HepG2 (cell line): ENCODE measurements around the gene CEP250. TPM values are rescaled to one million over a fixed set of nuclear protein-coding genes. Genes with fewer than 3 reads are reported as not detected.

Source experiments
- ATF7-NPFF ChIP-seq: sonication (generic); formaldehyde crosslinking; IDR thresholded peaks from 2 replicates; pipeline ENCODE4 v1.8.1; 2023; ENCODE audit warnings: mild to moderate bottlenecking, low read depth, missing genetic modification reagents, moderate library complexity
- ATM ChIP-seq: fragments of 450-650 bp; IDR thresholded peaks from 2 replicates; pipeline ENCODE4 v1.7.1; 2017; ENCODE audit warnings: mild to moderate bottlenecking, borderline replicate concordance
- CAMTA2 ChIP-seq: sonication (generic); formaldehyde crosslinking; IDR thresholded peaks from 2 replicates; pipeline ENCODE4 v1.4.0; 2020; ENCODE audit warnings: mild to moderate bottlenecking, missing genetic modification reagents, borderline replicate concordance
- CEBPG ChIP-seq: IDR thresholded peaks from 2 replicates; pipeline ENCODE4 v1.6.1; 2016
- GLI4 ChIP-seq: sonication (generic); formaldehyde crosslinking; IDR thresholded peaks from 2 replicates; pipeline ENCODE4 v1.5.1; 2020; ENCODE audit warnings: missing genetic modification reagents, mild to moderate bottlenecking, moderate library complexity, borderline replicate concordance
- RAD21 ChIP-seq: fragments of 450-650 bp; formaldehyde crosslinking; IDR thresholded peaks from 2 replicates; pipeline ENCODE4 v1.5.0; 2020; ENCODE audit warnings: mild to moderate bottlenecking
- RCOR2 ChIP-seq: IDR thresholded peaks from 2 replicates; pipeline ENCODE4 v1.6.1; 2016; ENCODE audit warnings: missing biosample characterization, missing genetic modification reagents
- REPIN1 ChIP-seq: sonication (generic); formaldehyde crosslinking; IDR thresholded peaks from 2 replicates; pipeline ENCODE4 v1.8.0; 2022; ENCODE audit warnings: missing genetic modification reagents, low read depth, mild to moderate bottlenecking, borderline replicate concordance
- SMARCC2 ChIP-seq: fragments of 450-650 bp; IDR thresholded peaks from 2 replicates; pipeline ENCODE4 v1.6.1; 2017; ENCODE audit warnings: antibody characterized with exemption, mild to moderate bottlenecking
- SP2 ChIP-seq: sonication (generic); formaldehyde crosslinking; IDR thresholded peaks from 2 replicates; pipeline ENCODE4 v1.5.1; 2020; ENCODE audit warnings: mild to moderate bottlenecking, missing genetic modification reagents
- SRSF1 ChIP-seq: fragments of 200-400 bp; formaldehyde crosslinking; optimal IDR thresholded peaks from 2 replicates; pipeline ENCODE3; 2017; ENCODE audit warnings: mild to moderate bottlenecking, low read depth, low read length, moderate library complexity
- SRY ChIP-seq: sonication (generic); formaldehyde crosslinking; IDR thresholded peaks from 2 replicates; pipeline ENCODE4 v1.8.0; 2022; ENCODE audit warnings: mild to moderate bottlenecking, missing genetic modification reagents
- ZNF441 ChIP-seq: sonication (generic); formaldehyde crosslinking; IDR thresholded peaks from 2 replicates; pipeline ENCODE4 v1.7.0; 2021; ENCODE audit warnings: missing genetic modification reagents, borderline replicate concordance
- ZNF567 ChIP-seq: sonication (generic); formaldehyde crosslinking; IDR thresholded peaks from 2 replicates; pipeline ENCODE4 v1.8.1; 2023; ENCODE audit warnings: mild to moderate bottlenecking, missing genetic modification reagents, borderline replicate concordance
- ZNF772 ChIP-seq: sonication (generic); formaldehyde crosslinking; IDR thresholded peaks from 2 replicates; pipeline ENCODE4 v1.5.0; 2020; ENCODE audit warnings: mild to moderate bottlenecking, missing genetic modification reagents
- polyA plus RNA-seq, 8 experiments: library from polyadenylated mRNA; depleted of rRNA in 3 of 8; stranded (reverse) in 7 of 8; unstranded in 1 of 8; fragments of >200 nt; fragmentation: Illumina TruSeq in 4 of 8; extraction: Trizol in 4 of 8; gene quantifications; 2 replicates each; pipeline versions ENCODE4 v1.2.1 to v1.2.3, GENCODE V29; 2011 to 2016; ENCODE audit warnings: low read depth in 4 of 8, missing spikeins in 1 of 8, mixed read lengths in 1 of 8; ENCODE audit not compliant: insufficient read depth in 1 of 8
- total RNA-seq, 5 experiments: library from RNA; depleted of rRNA; stranded (reverse); fragments of >200 nt; fragmentation: Illumina TruSeq; extraction: Trizol; gene quantifications; 2 replicates each; pipeline ENCODE4 v1.2.3, GENCODE V29; 2016; ENCODE audit warnings: low read depth in 1 of 5
- TF ChIP-seq, protein P1 (sequence below): sonication (generic); formaldehyde crosslinking; IDR thresholded peaks from 2 replicates; pipeline ENCODE4 v1.9.0; 2021; ENCODE audit warnings: mild to moderate bottlenecking, missing genetic modification reagents
- TF ChIP-seq, protein P2 (sequence below): sonication (generic); formaldehyde crosslinking; IDR thresholded peaks from 2 replicates; pipeline ENCODE4 v1.4.0; 2020; ENCODE audit warnings: mild to moderate bottlenecking, missing genetic modification reagents
- TF ChIP-seq, protein P3 (sequence below): sonication (generic); formaldehyde crosslinking; IDR thresholded peaks from 2 replicates; pipeline ENCODE4 v1.4.0; 2020; ENCODE audit warnings: missing genetic modification reagents
- TF ChIP-seq, protein P4 (sequence below), 2 experiments: sonication (generic) in 1 of 2; formaldehyde crosslinking in 1 of 2; IDR thresholded peaks; 2 replicates each; pipeline versions ENCODE4 v1.4.0 to v1.6.1; 2018 to 2020; ENCODE audit warnings: missing genetic modification reagents in 2 of 2, borderline replicate concordance in 1 of 2, low read depth in 1 of 2, mild to moderate bottlenecking in 1 of 2, missing biosample characterization in 1 of 2

The CEP250 gene
- total and polyA plus RNA-seq, 2 of the 13 experiments (the other 11 are each of a cell fraction or from before 2014, with no cell fraction given) = 28.8 to 55.3 TPM

DNA sequence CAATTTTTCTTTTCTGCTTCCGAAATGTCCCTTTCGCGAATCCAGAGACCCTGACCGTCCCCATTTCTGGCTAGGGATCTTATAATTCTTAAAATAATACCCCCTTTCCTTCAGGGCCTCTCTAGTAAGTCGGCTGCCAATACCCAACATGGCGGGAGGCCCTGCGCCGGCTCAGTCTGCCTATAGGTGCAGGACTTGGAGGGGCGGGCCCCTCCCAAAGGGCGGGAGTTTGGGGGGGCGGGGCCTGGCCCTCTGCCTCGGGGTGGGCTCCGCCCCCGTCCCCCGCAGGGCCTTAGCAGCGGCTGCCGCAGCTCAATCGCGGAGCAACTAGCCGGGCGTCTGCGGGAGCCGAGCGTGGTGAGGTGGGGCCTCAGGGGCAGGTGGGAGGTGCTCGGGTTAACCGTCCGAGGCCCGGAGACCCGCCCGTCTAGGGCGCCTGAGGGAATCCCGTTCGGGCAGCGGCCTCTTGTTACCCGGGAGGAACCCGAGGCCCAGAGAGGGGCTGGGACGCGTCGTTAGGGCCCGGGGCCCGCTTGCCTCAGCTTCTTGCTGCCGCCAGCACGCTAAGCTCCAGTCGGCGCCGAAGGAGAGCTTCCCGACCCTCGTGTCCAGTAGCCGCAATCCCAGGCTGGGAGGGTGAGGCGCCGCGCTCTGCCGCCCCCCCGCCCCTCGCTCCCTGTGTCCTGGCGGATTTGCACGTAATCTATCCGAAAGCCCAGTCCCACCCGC, at the start of gene CEP250 (continued):
- TF ChIP-seq, protein P1, sequence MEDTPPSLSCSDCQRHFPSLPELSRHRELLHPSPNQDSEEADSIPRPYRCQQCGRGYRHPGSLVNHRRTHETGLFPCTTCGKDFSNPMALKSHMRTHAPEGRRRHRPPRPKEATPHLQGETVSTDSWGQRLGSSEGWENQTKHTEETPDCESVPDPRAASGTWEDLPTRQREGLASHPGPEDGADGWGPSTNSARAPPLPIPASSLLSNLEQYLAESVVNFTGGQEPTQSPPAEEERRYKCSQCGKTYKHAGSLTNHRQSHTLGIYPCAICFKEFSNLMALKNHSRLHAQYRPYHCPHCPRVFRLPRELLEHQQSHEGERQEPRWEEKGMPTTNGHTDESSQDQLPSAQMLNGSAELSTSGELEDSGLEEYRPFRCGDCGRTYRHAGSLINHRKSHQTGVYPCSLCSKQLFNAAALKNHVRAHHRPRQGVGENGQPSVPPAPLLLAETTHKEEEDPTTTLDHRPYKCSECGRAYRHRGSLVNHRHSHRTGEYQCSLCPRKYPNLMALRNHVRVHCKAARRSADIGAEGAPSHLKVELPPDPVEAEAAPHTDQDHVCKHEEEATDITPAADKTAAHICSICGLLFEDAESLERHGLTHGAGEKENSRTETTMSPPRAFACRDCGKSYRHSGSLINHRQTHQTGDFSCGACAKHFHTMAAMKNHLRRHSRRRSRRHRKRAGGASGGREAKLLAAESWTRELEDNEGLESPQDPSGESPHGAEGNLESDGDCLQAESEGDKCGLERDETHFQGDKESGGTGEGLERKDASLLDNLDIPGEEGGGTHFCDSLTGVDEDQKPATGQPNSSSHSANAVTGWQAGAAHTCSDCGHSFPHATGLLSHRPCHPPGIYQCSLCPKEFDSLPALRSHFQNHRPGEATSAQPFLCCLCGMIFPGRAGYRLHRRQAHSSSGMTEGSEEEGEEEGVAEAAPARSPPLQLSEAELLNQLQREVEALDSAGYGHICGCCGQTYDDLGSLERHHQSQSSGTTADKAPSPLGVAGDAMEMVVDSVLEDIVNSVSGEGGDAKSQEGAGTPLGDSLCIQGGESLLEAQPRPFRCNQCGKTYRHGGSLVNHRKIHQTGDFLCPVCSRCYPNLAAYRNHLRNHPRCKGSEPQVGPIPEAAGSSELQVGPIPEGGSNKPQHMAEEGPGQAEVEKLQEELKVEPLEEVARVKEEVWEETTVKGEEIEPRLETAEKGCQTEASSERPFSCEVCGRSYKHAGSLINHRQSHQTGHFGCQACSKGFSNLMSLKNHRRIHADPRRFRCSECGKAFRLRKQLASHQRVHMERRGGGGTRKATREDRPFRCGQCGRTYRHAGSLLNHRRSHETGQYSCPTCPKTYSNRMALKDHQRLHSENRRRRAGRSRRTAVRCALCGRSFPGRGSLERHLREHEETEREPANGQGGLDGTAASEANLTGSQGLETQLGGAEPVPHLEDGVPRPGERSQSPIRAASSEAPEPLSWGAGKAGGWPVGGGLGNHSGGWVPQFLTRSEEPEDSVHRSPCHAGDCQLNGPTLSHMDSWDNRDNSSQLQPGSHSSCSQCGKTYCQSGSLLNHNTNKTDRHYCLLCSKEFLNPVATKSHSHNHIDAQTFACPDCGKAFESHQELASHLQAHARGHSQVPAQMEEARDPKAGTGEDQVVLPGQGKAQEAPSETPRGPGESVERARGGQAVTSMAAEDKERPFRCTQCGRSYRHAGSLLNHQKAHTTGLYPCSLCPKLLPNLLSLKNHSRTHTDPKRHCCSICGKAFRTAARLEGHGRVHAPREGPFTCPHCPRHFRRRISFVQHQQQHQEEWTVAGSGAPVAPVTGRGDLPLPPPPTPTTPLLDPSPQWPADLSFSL (CRISPR knock-in tag) = no peak
- TF ChIP-seq ATM (no peak), GLI4 (CRISPR knock-in tag) (peak; percentile 90), ZNF441 (peak; percentile 83), SP2 (CRISPR knock-in tag) (peak; percentile 60; the same call in 1 of the 2 replicates), CAMTA2 (peak; percentile 28), SMARCC2 (0 out of 2 replicates have a peak, but pooled peaks have one; percentile 1), ZNF567 (CRISPR knock-in tag) (peak; percentile 99; the same call in 1 of the 2 replicates), RAD21 (peak; percentile 61), ZNF772 (CRISPR knock-in tag) (peak; percentile 91), ATF7-NPFF (peak; percentile 51), CEBPG (no peak), RCOR2 (peak; percentile 75), REPIN1 (CRISPR knock-in tag) (peak; percentile 36; the same call in 1 of the 2 replicates), SRSF1 (no peak), SRY (CRISPR knock-in tag) (peak; percentile 79; the same call in 1 of the 2 replicates)
- TF ChIP-seq, protein P2, sequence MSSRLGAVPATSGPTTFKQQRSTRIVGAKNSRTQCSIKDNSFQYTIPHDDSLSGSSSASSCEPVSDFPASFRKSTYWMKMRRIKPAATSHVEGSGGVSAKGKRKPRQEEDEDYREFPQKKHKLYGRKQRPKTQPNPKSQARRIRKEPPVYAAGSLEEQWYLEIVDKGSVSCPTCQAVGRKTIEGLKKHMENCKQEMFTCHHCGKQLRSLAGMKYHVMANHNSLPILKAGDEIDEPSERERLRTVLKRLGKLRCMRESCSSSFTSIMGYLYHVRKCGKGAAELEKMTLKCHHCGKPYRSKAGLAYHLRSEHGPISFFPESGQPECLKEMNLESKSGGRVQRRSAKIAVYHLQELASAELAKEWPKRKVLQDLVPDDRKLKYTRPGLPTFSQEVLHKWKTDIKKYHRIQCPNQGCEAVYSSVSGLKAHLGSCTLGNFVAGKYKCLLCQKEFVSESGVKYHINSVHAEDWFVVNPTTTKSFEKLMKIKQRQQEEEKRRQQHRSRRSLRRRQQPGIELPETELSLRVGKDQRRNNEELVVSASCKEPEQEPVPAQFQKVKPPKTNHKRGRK (CRISPR knock-in tag) = 0 out of 2 replicates have a peak, but pooled peaks have one; percentile 82
- TF ChIP-seq, protein P3, sequence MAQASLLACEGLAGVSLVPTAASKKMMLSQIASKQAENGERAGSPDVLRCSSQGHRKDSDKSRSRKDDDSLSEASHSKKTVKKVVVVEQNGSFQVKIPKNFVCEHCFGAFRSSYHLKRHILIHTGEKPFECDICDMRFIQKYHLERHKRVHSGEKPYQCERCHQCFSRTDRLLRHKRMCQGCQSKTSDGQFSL (CRISPR knock-in tag) = peak; percentile 92
- TF ChIP-seq, protein P4, sequence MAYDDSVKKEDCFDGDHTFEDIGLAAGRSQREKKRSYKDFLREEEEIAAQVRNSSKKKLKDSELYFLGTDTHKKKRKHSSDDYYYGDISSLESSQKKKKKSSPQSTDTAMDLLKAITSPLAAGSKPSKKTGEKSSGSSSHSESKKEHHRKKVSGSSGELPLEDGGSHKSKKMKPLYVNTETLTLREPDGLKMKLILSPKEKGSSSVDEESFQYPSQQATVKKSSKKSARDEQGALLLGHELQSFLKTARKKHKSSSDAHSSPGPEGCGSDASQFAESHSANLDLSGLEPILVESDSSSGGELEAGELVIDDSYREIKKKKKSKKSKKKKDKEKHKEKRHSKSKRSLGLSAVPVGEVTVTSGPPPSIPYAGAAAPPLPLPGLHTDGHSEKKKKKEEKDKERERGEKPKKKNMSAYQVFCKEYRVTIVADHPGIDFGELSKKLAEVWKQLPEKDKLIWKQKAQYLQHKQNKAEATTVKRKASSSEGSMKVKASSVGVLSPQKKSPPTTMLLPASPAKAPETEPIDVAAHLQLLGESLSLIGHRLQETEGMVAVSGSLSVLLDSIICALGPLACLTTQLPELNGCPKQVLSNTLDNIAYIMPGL (CRISPR knock-in tag; IDR thresholded peaks at IDR 0.05; ENCODE audit: borderline replicate concordance in 1 of 2, low read depth in 1 of 2) = peak; percentile 65 to 86; a peak in 3 of 4 replicates
